ENCODE data around the gene RASA3.
"Not testable (repeated sequence)": the region's sequence is repeated elsewhere in the genome, so short reads cannot be mapped to it uniquely, and the experiment has no call there.

RASA3 gene

GRCh38 chr13:114021464-114022308, 110.7 kb downstream of the RASA3 start:
- no peak overlapping the region for H3K9ac ChIP-seq (ENCODE audit: low read depth, low read length, poor library complexity, severe bottlenecking)
- no peaks in the 10 kb centered on the region for H3K4me1 ChIP-seq (ENCODE audit: insufficient read depth, low read length, poor library complexity, severe bottlenecking)
- H4K20me1 ChIP-seq (ENCODE audit: insufficient read depth, low read length, poor library complexity, severe bottlenecking), result no peaks in the 10 kb centered on the region
- H3K9me3 ChIP-seq (ENCODE audit: insufficient read depth, low read depth, low read length), result no peaks in the 10 kb centered on the region
- TF ChIP-seq EZH2phosphoT487 (IDR thresholded peaks at IDR 0.05; ENCODE audit: borderline replicate concordance) (no peak), CTCF (conservative IDR thresholded peaks at IDR 0.05; ENCODE audit: low read length) (no peak)
- H3K79me2 ChIP-seq (ENCODE audit: insufficient read depth, low read length), result no peaks in the 10 kb centered on the region
- peaks cover 82% of the 10 kb centered on the region; the same call in 1 of the 2 replicates for H3K36me3 ChIP-seq (ENCODE audit: insufficient read depth, low read length)
- no peaks in the 10 kb centered on the region for H3F3A ChIP-seq (ENCODE audit: low read depth)
- no peaks in the 10 kb centered on the region for H3K27me3 ChIP-seq (ENCODE audit: insufficient read depth, low read length, poor library complexity, severe bottlenecking)
- H3K4me3 ChIP-seq (ENCODE audit: low read length, poor library complexity, severe bottlenecking), result no peak overlapping the region
- H3K9me2 ChIP-seq (replicated peaks; ENCODE audit: low read depth, low read length), result no peaks in the 10 kb centered on the region
- no peak overlapping the region for H3K4me2 ChIP-seq (ENCODE audit: low read depth, low read length, poor library complexity, severe bottlenecking)
- H2AFZ ChIP-seq (ENCODE audit: low read length), result no peak overlapping the region

GRCh38 chr13:114020750-114021463, 111.5 kb downstream of the RASA3 start:
- Histone ChIP-seq H3K9me2 (replicated peaks; ENCODE audit: low read depth, low read length) (no peaks in the 10 kb centered on the region), H4K20me1 (ENCODE audit: insufficient read depth, low read length, poor library complexity, severe bottlenecking) (no peaks in the 10 kb centered on the region), H3K4me1 (ENCODE audit: insufficient read depth, low read length, poor library complexity, severe bottlenecking) (no peaks in the 10 kb centered on the region), H3K4me2 (ENCODE audit: low read depth, low read length, poor library complexity, severe bottlenecking) (no peak overlapping the region), H2AFZ (ENCODE audit: low read length) (no peak overlapping the region), H3K9ac (ENCODE audit: low read depth, low read length, poor library complexity, severe bottlenecking) (no peak overlapping the region), H3K9me3 (ENCODE audit: insufficient read depth, low read depth, low read length) (no peaks in the 10 kb centered on the region), H3K27me3 (ENCODE audit: insufficient read depth, low read length, poor library complexity, severe bottlenecking) (no peaks in the 10 kb centered on the region), H3K79me2 (ENCODE audit: insufficient read depth, low read length) (no peaks in the 10 kb centered on the region), H3F3A (ENCODE audit: low read depth) (no peaks in the 10 kb centered on the region), H3K4me3 (ENCODE audit: low read length, poor library complexity, severe bottlenecking) (no peak overlapping the region), H3K36me3 (ENCODE audit: insufficient read depth, low read length) (peaks cover 81% of the 10 kb centered on the region; the same call in 1 of the 2 replicates)
- TF ChIP-seq EZH2phosphoT487 (IDR thresholded peaks at IDR 0.05; ENCODE audit: borderline replicate concordance) (no peak), CTCF (conservative IDR thresholded peaks at IDR 0.05; ENCODE audit: low read length) (no peak)

GRCh38 chr13:114020134-114020533, 112.3 kb downstream of the RASA3 start:
- H3K9me3 ChIP-seq (ENCODE audit: insufficient read depth, low read depth, low read length); H3K4me1 ChIP-seq (ENCODE audit: insufficient read depth, low read length, poor library complexity, severe bottlenecking); H3K9ac ChIP-seq (ENCODE audit: low read depth, low read length, poor library complexity, severe bottlenecking); H3K79me2 ChIP-seq (ENCODE audit: insufficient read depth, low read length); H3K27me3 ChIP-seq (ENCODE audit: insufficient read depth, low read length, poor library complexity, severe bottlenecking); H3K9me2 ChIP-seq (replicated peaks; ENCODE audit: low read depth, low read length); H3K4me2 ChIP-seq (ENCODE audit: low read depth, low read length, poor library complexity, severe bottlenecking); H3F3A ChIP-seq (ENCODE audit: low read depth); H3K4me3 ChIP-seq (ENCODE audit: low read length, poor library complexity, severe bottlenecking); H4K20me1 ChIP-seq (ENCODE audit: insufficient read depth, low read length, poor library complexity, severe bottlenecking); H2AFZ ChIP-seq (ENCODE audit: low read length): not testable (repeated sequence)
- peaks cover 81% of the 10 kb centered on the region; the same call in 1 of the 2 replicates for H3K36me3 ChIP-seq (ENCODE audit: insufficient read depth, low read length)
